H1 (cell line): Measurements from ENCODE around the gene RBFOX1. TPM values are rescaled to one million over a fixed set of nuclear protein-coding genes. Genes with fewer than 3 reads are reported as not detected.

Source experiments
- CTCF ChIA-PET: fragments of 300-600 bp; sonication (Branson Sonifier 250); formaldehyde crosslinking; loops from one replicate; lab custom pipeline; 2021; ENCODE audit not compliant: partially characterized antibody; lab: Charles Lee
- POLR2A ChIA-PET: fragments of 300-600 bp; sonication (Branson Sonifier 250); formaldehyde crosslinking; loops from one replicate; lab custom pipeline; 2021; ENCODE audit warnings: inconsistent platforms; ENCODE audit not compliant: partially characterized antibody; lab: Charles Lee
- DNase-seq, 2 experiments: peaks; one replicate each; pipeline versions ENCODE4 v3.0.0 to v3.0.0-alpha.2; 2010 to 2022; ENCODE audit warnings: low spot score in 2 of 2, low read depth in 1 of 2, mixed read lengths in 1 of 2
- FAIRE-seq: peaks from 2 replicates; lab custom pipeline; 2011; peaks lifted over from hg19 to GRCh38; lab: Jason Lieb, UNC
- H2AFZ ChIP-seq: 2 replicates; pipeline ENCODE4 v1.8.1; 2012; ENCODE audit warnings: low read length, inconsistent platforms
- H2AK5ac ChIP-seq: 2 replicates; pipeline ENCODE4 v1.6.1; 2013; ENCODE audit warnings: low read depth, low read length
- H2BK120ac ChIP-seq: replicated peaks from 2 replicates; pipeline ENCODE3; 2013; ENCODE audit warnings: low read depth, low read length, inconsistent platforms
- H2BK12ac ChIP-seq: 2 replicates; pipeline ENCODE4 v1.6.1; 2013; ENCODE audit warnings: low read depth, low read length
- H2BK15ac ChIP-seq: 2 replicates; pipeline ENCODE4 v1.6.1; 2013; ENCODE audit warnings: low read length
- H2BK20ac ChIP-seq: 2 replicates; pipeline ENCODE4 v1.6.1; 2013; ENCODE audit warnings: low read length
- H2BK5ac ChIP-seq: 2 replicates; pipeline ENCODE4 v1.6.1; 2013; ENCODE audit warnings: low read depth, low read length
- H3K14ac ChIP-seq: 2 replicates; pipeline ENCODE4 v1.6.1; 2013; ENCODE audit warnings: inconsistent platforms; ENCODE audit not compliant: insufficient read length
- H3K18ac ChIP-seq: 2 replicates; pipeline ENCODE4 v1.6.1; 2013; ENCODE audit warnings: low read length; ENCODE audit errors: extremely low read depth
- H3K23ac ChIP-seq: 2 replicates; pipeline ENCODE4 v1.6.1; 2013; ENCODE audit warnings: inconsistent platforms; ENCODE audit not compliant: insufficient read length
- H3K23me2 ChIP-seq: 2 replicates; pipeline ENCODE4 v1.6.1; 2013; ENCODE audit warnings: low read depth, low read length
- H3K27ac ChIP-seq: 2 replicates; pipeline ENCODE4 v1.6.1; 2011; ENCODE audit warnings: low read depth, low read length, inconsistent platforms
- H3K27me3 ChIP-seq, 4 experiments: replicated peaks in 1 of 4; 1 replicate in 1 of 4; 2 replicates in 3 of 4; pipeline versions ENCODE4 v1.6.1 to v1.8.1; 2011 to 2013; ENCODE audit warnings: low read length in 3 of 4, mild to moderate bottlenecking in 3 of 4, inconsistent platforms in 2 of 4, mixed read lengths in 2 of 4, moderate library complexity in 1 of 4; ENCODE audit not compliant: control insufficient read depth in 3 of 4, insufficient read depth in 3 of 4; ENCODE audit errors: extremely low read depth in 1 of 4
- H3K36me3 ChIP-seq, 4 experiments: 2 replicates each; pipeline versions ENCODE4 v1.6.1 to v1.8.1; 2011 to 2013; ENCODE audit warnings: mild to moderate bottlenecking in 4 of 4, low read length in 3 of 4, moderate library complexity in 2 of 4, control low read depth in 1 of 4, inconsistent platforms in 1 of 4; ENCODE audit not compliant: insufficient read depth in 4 of 4, control insufficient read depth in 2 of 4
- H3K4ac ChIP-seq: replicated peaks from 2 replicates; pipeline ENCODE3; 2013; ENCODE audit warnings: low read length, low read depth, mixed read lengths, inconsistent platforms; ENCODE audit not compliant: insufficient read length
- H3K4me1 ChIP-seq, 4 experiments: replicated peaks in 1 of 4; 1 replicate in 1 of 4; 2 replicates in 3 of 4; pipeline versions ENCODE4 v1.6.1 to v1.8.1; 2011 to 2013; ENCODE audit warnings: low read length in 3 of 4, inconsistent platforms in 2 of 4, mixed read lengths in 1 of 4; ENCODE audit not compliant: insufficient read depth in 4 of 4, control insufficient read depth in 3 of 4
- H3K4me2 ChIP-seq, 2 experiments: 2 replicates each; pipeline versions ENCODE4 v1.6.1 to v1.8.1; 2011 to 2013; ENCODE audit warnings: low read depth in 2 of 2, low read length in 2 of 2, control low read depth in 1 of 2, inconsistent platforms in 1 of 2, mild to moderate bottlenecking in 1 of 2; ENCODE audit not compliant: insufficient read depth in 1 of 2
- H3K4me3 ChIP-seq, 4 experiments: fragments of 200-600, 300-600 bp in 1 of 4; sonication (generic), shearing (Covaris generic), sonication (Bioruptor Twin) in 1 of 4; 2 replicates each; pipeline versions ENCODE4 v1.5.1 to v1.8.1; 2011 to 2016; ENCODE audit warnings: low read length in 4 of 4, low read depth in 3 of 4, control low read depth in 2 of 4, inconsistent platforms in 2 of 4, mild to moderate bottlenecking in 2 of 4, mixed read lengths in 1 of 4, moderate library complexity in 1 of 4; ENCODE audit not compliant: insufficient read depth in 2 of 4; ENCODE audit errors: extremely low read depth in 1 of 4
- H3K56ac ChIP-seq: replicated peaks from 2 replicates; pipeline ENCODE3; 2013; ENCODE audit warnings: low read depth, mild to moderate bottlenecking, mixed read lengths, low read length, inconsistent platforms; ENCODE audit not compliant: insufficient read length
- H3K79me1 ChIP-seq: 2 replicates; pipeline ENCODE4 v1.6.1; 2013; ENCODE audit warnings: low read depth, low read length, control low read depth
- H3K79me2 ChIP-seq, 2 experiments: 2 replicates each; pipeline versions ENCODE4 v1.6.1 to v1.8.1; 2012 to 2013; ENCODE audit warnings: low read length in 2 of 2, mild to moderate bottlenecking in 2 of 2, inconsistent platforms in 1 of 2; ENCODE audit not compliant: insufficient read depth in 2 of 2, control insufficient read depth in 1 of 2
- H3K9ac ChIP-seq, 4 experiments: replicated peaks in 1 of 4; 1 replicate in 1 of 4; 2 replicates in 3 of 4; pipeline versions ENCODE4 v1.6.1 to v1.8.1; 2011 to 2013; ENCODE audit warnings: low read depth in 3 of 4, low read length in 3 of 4, control low read depth in 2 of 4, mild to moderate bottlenecking in 2 of 4, moderate library complexity in 2 of 4, inconsistent platforms in 1 of 4; ENCODE audit errors: extremely low read depth in 1 of 4
- H3K9me3 ChIP-seq, 2 experiments: 2 replicates each; pipeline versions ENCODE4 v1.6.1 to v1.8.1; 2012 to 2013; ENCODE audit warnings: mild to moderate bottlenecking in 2 of 2, moderate library complexity in 2 of 2, control low read depth in 1 of 2, inconsistent platforms in 1 of 2, low read depth in 1 of 2, low read length in 1 of 2, mixed read lengths in 1 of 2; ENCODE audit not compliant: insufficient read depth in 2 of 2
- H4K20me1 ChIP-seq, 2 experiments: replicated peaks in 1 of 2; 2 replicates each; pipeline versions ENCODE3 to v1.8.1; 2011 to 2013; ENCODE audit warnings: inconsistent platforms in 2 of 2, low read length in 2 of 2, mild to moderate bottlenecking in 1 of 2; ENCODE audit not compliant: insufficient read depth in 2 of 2, control insufficient read depth in 1 of 2
- H4K5ac ChIP-seq: 2 replicates; pipeline ENCODE4 v1.6.1; 2013; ENCODE audit warnings: low read length, low read depth, mixed read lengths, inconsistent platforms; ENCODE audit not compliant: insufficient read length
- H4K8ac ChIP-seq: 2 replicates; pipeline ENCODE4 v1.8.0; 2013; ENCODE audit warnings: mild to moderate bottlenecking, moderate library complexity, low read length, inconsistent platforms; ENCODE audit not compliant: insufficient read depth; ENCODE audit errors: extremely low read depth
- H4K91ac ChIP-seq: replicated peaks from 2 replicates; pipeline ENCODE3; 2013; ENCODE audit warnings: low read length, mixed read lengths, inconsistent platforms; ENCODE audit not compliant: insufficient read length
- CHD2 ChIP-seq: IDR thresholded peaks from 2 replicates; pipeline ENCODE4 v1.6.1; 2012; ENCODE audit warnings: low read length, improper control_type of control experiment
- FOSL1 ChIP-seq: IDR thresholded peaks from 2 replicates; pipeline ENCODE4 v1.6.1; 2011; ENCODE audit warnings: mild to moderate bottlenecking, low read depth, low read length, moderate library complexity; ENCODE audit not compliant: insufficient read depth
- HDAC2 ChIP-seq, 2 experiments: fragments of 300-600 bp in 1 of 2; sonication (generic) in 1 of 2; IDR thresholded peaks; 2 replicates each; pipeline ENCODE4 v1.6.1; 2011 to 2012; ENCODE audit warnings: low read depth in 2 of 2, low read length in 2 of 2, mild to moderate bottlenecking in 2 of 2, moderate library complexity in 2 of 2, borderline replicate concordance in 1 of 2, inconsistent platforms in 1 of 2
- JUN ChIP-seq: IDR thresholded peaks from 2 replicates; pipeline ENCODE4 v1.6.1; 2011; ENCODE audit warnings: low read depth, mild to moderate bottlenecking, improper control_type of control experiment, low read length
- KDM5A ChIP-seq: fragments of 200-600 bp; IDR thresholded peaks from 2 replicates; pipeline ENCODE4 v1.7.1; 2012; ENCODE audit warnings: mild to moderate bottlenecking, low read length, inconsistent platforms, mixed read lengths
- RBBP5 ChIP-seq: IDR thresholded peaks from 2 replicates; pipeline ENCODE4 v1.7.1; 2012; ENCODE audit warnings: low read depth, mild to moderate bottlenecking, inconsistent platforms, low read length, moderate library complexity, borderline replicate concordance
- RXRA ChIP-seq: IDR thresholded peaks from 2 replicates; pipeline ENCODE4 v1.6.1; 2011; ENCODE audit warnings: low read depth, mild to moderate bottlenecking, low read length, moderate library complexity; ENCODE audit not compliant: insufficient read depth
- SP1 ChIP-seq: IDR thresholded peaks from 2 replicates; pipeline ENCODE4 v1.6.1; 2011; ENCODE audit warnings: low read depth, low read length
- SRF ChIP-seq: IDR thresholded peaks from 2 replicates; pipeline ENCODE4 v1.6.1; 2011; ENCODE audit warnings: mild to moderate bottlenecking, low read depth, low read length, moderate library complexity
- TAF7 ChIP-seq: optimal IDR thresholded peaks from 2 replicates; pipeline ENCODE3; 2011; ENCODE audit warnings: low read depth, mild to moderate bottlenecking, inconsistent platforms, low read length, moderate library complexity, borderline replicate concordance
- YY1 ChIP-seq: IDR thresholded peaks from 2 replicates; pipeline ENCODE4 v1.6.1; 2011; ENCODE audit warnings: low read depth, mild to moderate bottlenecking, low read length
- WGBS, 2 experiments: shearing (Covaris generic) in 1 of 2; methylation state at CpG; one replicate each; pipeline versions ENCODE4 v1.1.6 to v1.1.7; 2013 to 2015; ENCODE audit warnings: low lambda C conversion rate in 2 of 2, mixed read lengths in 2 of 2, inconsistent platforms in 1 of 2, low coverage in 1 of 2, missing lambda C conversion rate in 1 of 2; ENCODE audit not compliant: insufficient replicate concordance in 2 of 2, insufficient coverage in 1 of 2, insufficient read length in 1 of 2; ENCODE audit errors: extremely low coverage in 1 of 2, missing lambda C conversion rate in 1 of 2; 5-methylcytosine and 5-hydroxymethylcytosine counted together
- polyA plus RNA-seq, 7 experiments: library from polyadenylated mRNA; depleted of rRNA in 3 of 7; stranded (reverse) in 5 of 7; unstranded in 2 of 7; fragments of >200 nt in 5 of 7; fragments of 200-250 nt in 2 of 7; gene quantifications; 1 replicate in 5 of 7; 2 replicates in 1 of 7; 4 replicates in 1 of 7; pipeline versions ENCODE4 v1.2.1 to v1.2.3, GENCODE V29; 2011 to 2013; ENCODE audit warnings: missing spikeins in 2 of 7, mixed read lengths in 2 of 7
- total RNA-seq: library from RNA; stranded (reverse); fragmentation: NEBNext Ultra II Directional; extraction: Animal tissue kit (Norgen Biotek cat#: 25700); gene quantifications from 2 replicates; pipeline ENCODE4 v1.2.1, GENCODE V29; 2021
- TF ChIP-seq, protein P1 (sequence below): IDR thresholded peaks from 2 replicates; pipeline ENCODE4 v1.6.1; 2011; ENCODE audit warnings: low read depth, mild to moderate bottlenecking, low read length; ENCODE audit not compliant: insufficient read depth
- TF ChIP-seq, protein P2 (sequence below): IDR thresholded peaks from 2 replicates; pipeline ENCODE4 v1.6.1; 2011; ENCODE audit warnings: low read length, improper control_type of control experiment

RBFOX1 gene
- total and polyA plus RNA-seq, 2 of the 8 experiments (the other 6 are each of a cell fraction or from before 2014, with no cell fraction given), result 1.7 to 2.8 TPM

DNA sequence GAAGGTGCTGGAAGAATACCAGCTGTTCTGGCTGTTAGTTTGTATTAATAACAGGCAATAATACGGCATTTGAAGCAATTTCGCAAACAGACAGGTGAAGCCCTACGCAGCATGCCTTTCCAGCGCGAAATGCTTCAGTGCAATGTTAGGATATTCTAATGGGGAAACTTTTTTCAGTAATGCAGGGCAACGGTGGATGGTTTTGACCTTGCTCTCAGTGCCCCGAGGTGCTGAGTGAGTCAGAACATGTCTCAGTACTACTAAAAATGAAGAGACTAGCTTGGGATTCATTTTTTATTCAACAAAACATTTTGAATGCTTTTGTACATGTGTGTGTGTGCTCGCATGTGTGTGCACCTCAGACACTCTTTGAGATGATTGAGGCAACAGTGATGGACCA is 172.2 kb downstream of the RBFOX1 start:
- H3K9me3 ChIP-seq, result no peaks in the 10 kb centered on the region
- no peak overlapping the region for H3K4me2 ChIP-seq
- no peak overlapping the region for H3K23ac ChIP-seq
- no peak overlapping the region for H2AFZ ChIP-seq
- H3K36me3 ChIP-seq, result no peaks in the 10 kb centered on the region
- WGBS, 2 experiments, result 95% methylated on average over 8 of the region's 8 CpGs; no CpG with 5 or more reads in 1 of the 2 experiments
- H4K91ac ChIP-seq, result no peak overlapping the region
- DNase-seq (no peak), FAIRE-seq (no peak)
- H3K9ac ChIP-seq, result no peak overlapping the region
- no peak overlapping the region for H2BK5ac ChIP-seq
- H2BK120ac ChIP-seq, result no peak overlapping the region
- H4K8ac ChIP-seq, result no peak overlapping the region
- H3K56ac ChIP-seq, result no peak overlapping the region
- no peak overlapping the region for H2BK12ac ChIP-seq
- no peaks in the 10 kb centered on the region for H4K20me1 ChIP-seq
- no peak overlapping the region for H3K14ac ChIP-seq
- no peaks in the 10 kb centered on the region for H3K79me2 ChIP-seq
- H2BK15ac ChIP-seq, result no peak overlapping the region
- H4K5ac ChIP-seq, result no peak overlapping the region
- H3K4me1 ChIP-seq, result peaks cover 0 to 1% (median under 1%) of the 10 kb centered on the region in 4 experiments; a peak in 3 of 7 replicates
- no peak overlapping the region for H3K4ac ChIP-seq
- H2BK20ac ChIP-seq, result no peak overlapping the region
- H3K79me1 ChIP-seq, result no peaks in the 10 kb centered on the region
- H3K4me3 ChIP-seq, result no peak overlapping the region
- no peak overlapping the region for H2AK5ac ChIP-seq
- H3K23me2 ChIP-seq, result no peaks in the 10 kb centered on the region
- POLR2A ChIA-PET, result no interaction called here
- CTCF ChIA-PET, result interaction anchor here (0.7 kb wide), 1 partner anchor 20 kb away, joined by 3 read pairs; no protein-coding TSS in a partner anchor
- no peak overlapping the region for H3K18ac ChIP-seq
- H3K27ac ChIP-seq, result no peak overlapping the region
- no peaks in the 10 kb centered on the region for H3K27me3 ChIP-seq
- TF ChIP-seq TAF7 (no peak), YY1 (no peak), JUN (no peak), SRF (no peak), CHD2 (no peak), RBBP5 (no peak), HDAC2 (IDR thresholded peaks at IDR 0.05; ENCODE audit: borderline replicate concordance in 1 of 2, low read depth in 2 of 2, low read length in 2 of 2) (no peak), FOSL1 (no peak), SP1 (no peak), KDM5A (no peak), RXRA (no peak)
- TF ChIP-seq, protein P1, sequence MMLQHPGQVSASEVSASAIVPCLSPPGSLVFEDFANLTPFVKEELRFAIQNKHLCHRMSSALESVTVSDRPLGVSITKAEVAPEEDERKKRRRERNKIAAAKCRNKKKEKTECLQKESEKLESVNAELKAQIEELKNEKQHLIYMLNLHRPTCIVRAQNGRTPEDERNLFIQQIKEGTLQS, result no peak
- TF ChIP-seq, protein P2, sequence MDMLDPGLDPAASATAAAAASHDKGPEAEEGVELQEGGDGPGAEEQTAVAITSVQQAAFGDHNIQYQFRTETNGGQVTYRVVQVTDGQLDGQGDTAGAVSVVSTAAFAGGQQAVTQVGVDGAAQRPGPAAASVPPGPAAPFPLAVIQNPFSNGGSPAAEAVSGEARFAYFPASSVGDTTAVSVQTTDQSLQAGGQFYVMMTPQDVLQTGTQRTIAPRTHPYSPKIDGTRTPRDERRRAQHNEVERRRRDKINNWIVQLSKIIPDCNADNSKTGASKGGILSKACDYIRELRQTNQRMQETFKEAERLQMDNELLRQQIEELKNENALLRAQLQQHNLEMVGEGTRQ, result no peak
